Activated T-cell treated with anti-CD3 and anti-CD28 coated beads, Interleukin-2, amount 50 U/mL, for 48 hours (primary cell): ENCODE data around the gene CLRN3.

Source experiments
- DNase-seq, 2 experiments: peaks; one replicate each; pipeline ENCODE4 v3.0.0-alpha.2; 2020

CLRN3 gene

DNA sequence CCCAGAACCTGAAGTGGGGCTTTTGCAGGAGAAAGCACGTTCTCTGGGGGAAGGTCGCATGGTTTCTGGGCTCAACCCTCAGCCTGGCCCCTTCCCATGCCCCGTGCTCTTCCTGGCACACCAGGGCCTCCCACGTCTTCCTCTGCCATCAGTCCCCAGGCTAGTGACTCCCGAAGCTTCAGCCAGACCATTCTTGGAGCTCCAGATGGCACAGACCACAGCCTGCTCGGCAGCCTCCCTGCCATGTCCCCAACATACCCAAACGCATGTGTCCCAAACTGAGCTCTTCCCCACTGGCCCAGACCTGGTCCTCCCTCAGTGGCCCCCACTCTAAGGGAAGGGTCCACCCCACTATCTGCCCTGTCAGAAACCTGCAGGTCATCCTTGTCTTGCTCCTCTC lies 47.0 kb downstream of the CLRN3 start:
- DNase-seq, result no peak

DNA sequence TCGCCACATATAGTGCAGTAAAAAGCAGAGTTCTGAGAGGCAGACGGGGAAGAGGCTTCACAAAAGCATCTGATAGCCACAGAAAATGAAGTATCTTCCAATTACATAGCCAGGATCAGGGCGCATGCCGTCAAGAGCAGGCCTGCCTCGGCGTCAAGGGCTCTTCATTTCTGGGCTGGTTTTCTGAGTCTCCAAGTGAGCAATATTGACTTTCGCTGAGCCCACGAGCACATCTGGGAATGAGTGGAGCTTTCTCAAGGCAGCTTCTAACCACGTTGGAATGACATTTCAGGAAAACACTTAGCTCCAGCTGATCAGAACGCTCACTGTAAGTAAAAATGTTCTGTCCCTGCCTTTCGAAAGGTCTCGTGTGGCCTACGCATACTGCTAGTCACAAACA lies 51.9 kb downstream of the CLRN3 start:
- no peak for DNase-seq

GRCh38 chr10:127836966-127837365 lies 55.8 kb downstream of the CLRN3 start:
- DNase-seq, result no peak

- no peak for DNase-seq
Observed at GRCh38 chr10:127836176-127836575, 56.6 kb downstream of the CLRN3 start.

GRCh38 chr10:127834791-127835190 lies 58.0 kb downstream of the CLRN3 start:
- DNase-seq, result no peak

DNA sequence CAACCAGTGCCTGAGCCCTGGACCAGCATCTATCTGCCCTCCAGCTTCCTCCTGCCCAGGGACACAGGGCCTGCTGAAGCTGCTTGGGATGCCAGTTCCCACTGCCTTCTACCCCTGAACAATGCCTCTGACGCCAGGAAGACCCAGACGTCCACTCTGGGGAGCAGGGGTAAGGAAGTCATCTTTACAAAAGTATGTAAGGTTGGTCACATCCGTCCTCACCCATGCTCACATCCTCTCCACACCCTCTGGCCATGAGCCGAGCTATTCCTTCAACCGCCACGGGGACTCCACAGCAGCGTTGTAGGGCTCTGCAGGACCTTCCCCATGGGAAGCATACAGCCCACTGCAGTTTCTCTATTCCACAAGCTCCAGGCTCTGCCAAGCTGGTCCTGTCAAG lies 58.5 kb downstream of the CLRN3 start:
- no peak for DNase-seq

DNA sequence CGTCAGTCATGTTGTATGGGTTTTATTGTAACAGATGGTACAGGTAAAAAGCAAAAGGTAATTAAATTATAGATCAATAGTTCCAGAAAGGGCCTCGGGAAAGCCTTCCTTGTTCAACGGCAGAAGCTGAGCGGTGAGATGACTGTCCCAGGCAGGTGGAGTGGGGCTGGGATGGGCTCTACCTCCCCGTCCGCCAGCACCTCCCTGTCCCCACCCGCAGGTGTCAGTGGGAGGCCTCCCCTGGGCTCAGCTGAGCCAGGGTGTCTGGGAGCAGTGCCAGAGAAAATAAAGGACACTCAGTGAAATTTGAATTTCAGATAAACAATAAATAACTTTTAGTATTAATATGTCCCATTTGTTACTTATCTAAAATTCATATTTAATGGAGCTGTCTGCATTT lies 58.9 kb downstream of the CLRN3 start:
- no peak for DNase-seq

GRCh38 chr10:127832501-127832900 lies 60.2 kb downstream of the CLRN3 start:
- DNase-seq, result no peak

DNA sequence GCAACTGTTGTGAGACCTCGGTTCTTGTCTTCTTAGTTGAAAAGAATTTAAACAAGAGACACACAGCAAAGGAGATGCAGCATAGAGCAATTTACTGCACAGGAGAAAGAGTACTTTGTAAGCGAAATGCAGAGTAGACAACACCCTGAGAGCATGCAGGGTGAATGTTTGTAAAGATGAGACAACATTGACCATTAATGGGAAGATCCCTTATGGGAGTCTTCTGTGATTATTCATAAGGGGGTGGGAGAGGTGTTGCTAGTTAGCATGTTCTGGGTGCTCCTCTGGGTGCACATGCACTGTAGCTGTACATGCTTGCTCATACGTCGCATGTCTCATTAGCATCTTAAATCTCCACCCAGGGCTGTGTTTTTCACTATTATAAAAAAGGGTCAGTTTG lies 62.3 kb downstream of the CLRN3 start:
- no peak for DNase-seq
